Measurements from ENCODE around the gene PSMC2.
A peak's percentile ranks its signal among the peaks of the same experiment; 100 is the strongest.

Gene PSMC2

DNA sequence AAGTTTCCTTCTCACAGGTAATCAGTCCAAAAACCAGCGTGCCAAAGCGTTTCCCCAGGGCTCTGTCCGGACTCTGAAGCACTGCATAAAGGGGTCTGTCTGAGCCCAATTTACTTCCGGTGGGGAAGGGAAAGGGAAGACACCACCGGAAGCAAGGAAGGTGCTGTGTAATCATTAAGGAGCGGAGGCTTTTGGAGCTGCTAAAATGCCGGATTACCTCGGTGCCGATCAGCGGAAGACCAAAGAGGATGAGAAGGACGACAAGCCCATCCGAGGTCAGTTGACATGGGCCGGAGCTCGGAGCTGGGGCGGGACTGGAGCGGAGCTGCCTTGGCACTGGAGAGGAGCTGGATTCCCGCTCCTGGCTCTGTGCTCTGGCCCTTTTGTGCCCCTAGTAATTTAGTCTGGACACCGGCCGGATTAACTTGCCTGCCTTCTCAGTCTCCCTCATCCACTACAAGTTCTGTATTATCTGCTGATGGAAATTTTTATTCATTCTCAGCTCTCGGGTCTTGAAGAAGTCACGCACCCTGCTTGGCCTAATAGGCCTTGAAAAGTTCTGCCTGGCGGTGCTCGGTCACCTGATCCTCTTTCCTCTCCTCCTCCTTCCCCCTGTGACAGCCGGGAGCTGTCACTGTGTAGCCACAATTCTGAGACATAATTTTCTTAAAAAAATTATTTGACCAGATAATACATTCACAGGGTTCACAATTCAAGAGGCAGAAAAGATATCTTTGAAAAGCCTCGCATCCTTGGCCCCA is at the start of gene PSMC2:
Gene PSMC2 (plus strand): TSS at position 137 of the 761 bp plus-strand sequence. CDS start 69 bp downstream, at position 206.
- peak; percentile 80 to 85 for DNase-seq

DNA sequence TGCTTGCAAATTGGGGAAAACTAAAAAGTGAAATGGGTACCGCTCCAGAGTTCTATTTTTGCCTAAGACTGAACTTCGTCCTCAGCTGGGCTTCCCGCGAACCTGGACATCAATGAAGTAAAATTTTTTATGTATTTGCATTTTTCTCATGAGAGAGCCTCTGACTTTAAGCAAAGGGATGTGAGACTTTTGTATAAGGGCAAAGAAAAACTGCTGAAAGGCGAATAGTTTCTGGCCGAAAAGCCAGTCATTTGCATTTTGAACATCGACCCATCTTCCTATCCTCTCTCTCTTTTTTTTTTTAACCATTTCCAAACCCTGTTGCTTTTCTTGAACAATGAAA is 49.6 kb upstream of the PSMC2 start:
- no peak for DNase-seq

DNA sequence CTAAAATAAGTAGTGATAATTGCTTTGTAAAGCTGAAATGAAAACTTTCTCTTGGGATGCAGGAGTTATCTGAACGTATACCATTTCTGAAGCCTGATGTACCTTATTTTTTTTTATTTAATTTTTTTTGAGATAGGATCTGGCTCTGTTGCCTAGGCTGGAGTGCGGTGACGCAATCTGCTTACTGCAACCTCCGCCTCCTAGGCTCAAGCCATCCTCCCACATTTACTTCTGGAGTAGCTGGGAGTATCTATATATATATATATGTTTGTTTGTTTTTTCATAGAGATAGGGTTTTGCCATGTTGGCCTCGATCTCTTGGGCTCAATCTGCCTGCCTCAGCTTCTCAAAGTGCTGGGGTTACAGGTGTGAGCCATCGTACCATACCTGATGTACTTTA is 47.8 kb upstream of the PSMC2 start:
- no peak for DNase-seq

DNA sequence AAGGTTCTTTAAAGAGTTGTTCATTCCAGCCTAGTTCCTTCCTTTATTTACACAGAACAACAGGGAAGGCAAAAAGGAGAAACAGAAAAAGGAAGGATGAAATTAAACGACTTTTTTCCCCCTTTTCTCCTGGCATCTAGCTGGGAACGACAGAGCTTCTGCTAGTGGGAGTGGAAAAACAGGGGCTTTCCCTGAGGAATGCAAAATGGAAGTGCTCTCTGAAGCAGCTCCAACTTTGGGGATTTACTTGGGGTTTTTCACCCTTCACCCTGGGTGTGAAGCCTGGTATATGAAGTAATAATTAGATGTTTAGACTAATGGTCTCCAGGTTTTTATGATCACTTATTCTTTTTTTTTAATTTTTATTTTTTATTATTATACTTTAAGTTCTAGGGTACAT is 46.0 kb upstream of the PSMC2 start:
- no peak for DNase-seq

DNA sequence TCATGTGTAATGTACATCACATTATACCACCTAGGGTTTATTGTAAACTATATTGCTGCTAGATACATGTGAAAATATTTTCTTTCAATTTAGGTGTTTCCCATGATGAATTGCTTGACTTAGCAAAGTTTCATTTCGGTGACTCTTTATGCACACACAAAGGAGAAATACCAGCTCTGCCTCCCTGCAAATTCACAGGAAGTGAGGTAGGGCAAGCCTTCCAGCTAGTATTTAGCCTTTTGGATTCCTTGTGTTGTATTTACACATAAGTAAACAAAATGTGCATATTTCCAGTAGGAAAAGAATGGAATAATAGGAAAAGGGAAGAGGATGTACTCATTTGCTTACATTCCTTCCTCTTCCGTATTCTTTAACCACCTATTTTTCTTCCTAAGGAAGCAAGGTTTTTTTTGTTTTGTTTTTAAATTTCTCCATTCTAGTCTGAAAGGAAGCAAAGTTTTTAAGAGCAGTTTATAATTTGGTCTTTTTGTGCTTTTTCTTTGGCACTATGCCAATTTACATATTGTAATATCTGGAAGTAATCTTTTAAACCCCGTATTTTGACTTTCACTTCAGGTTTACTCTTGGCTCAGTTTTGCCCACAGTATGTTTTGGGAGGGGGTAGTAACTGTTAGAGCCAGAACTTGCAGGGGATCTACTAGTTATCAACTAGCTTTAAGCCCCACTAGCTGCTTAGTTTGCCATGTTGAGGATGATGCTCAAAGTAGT is 39.8 kb upstream of the PSMC2 start:
- no peak for DNase-seq

DNA sequence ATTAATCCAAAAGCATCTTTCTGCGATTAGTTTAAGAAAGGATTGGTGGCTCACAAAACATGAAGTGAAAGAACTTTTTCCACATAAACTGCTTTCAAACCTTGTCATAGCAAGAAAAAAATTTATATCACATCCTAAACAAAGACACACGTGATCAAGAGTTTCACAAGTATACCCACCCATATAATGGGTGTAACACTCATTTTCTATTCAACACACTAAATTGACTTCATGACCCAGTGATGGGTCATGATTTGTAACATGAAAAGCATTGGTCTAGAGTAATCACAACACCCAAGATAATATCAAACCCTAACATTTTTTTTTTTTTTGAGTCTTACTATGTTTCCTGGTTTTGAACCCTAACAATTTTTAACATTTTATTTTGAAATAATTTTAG is 32.6 kb upstream of the PSMC2 start:
- no peak for DNase-seq

DNA sequence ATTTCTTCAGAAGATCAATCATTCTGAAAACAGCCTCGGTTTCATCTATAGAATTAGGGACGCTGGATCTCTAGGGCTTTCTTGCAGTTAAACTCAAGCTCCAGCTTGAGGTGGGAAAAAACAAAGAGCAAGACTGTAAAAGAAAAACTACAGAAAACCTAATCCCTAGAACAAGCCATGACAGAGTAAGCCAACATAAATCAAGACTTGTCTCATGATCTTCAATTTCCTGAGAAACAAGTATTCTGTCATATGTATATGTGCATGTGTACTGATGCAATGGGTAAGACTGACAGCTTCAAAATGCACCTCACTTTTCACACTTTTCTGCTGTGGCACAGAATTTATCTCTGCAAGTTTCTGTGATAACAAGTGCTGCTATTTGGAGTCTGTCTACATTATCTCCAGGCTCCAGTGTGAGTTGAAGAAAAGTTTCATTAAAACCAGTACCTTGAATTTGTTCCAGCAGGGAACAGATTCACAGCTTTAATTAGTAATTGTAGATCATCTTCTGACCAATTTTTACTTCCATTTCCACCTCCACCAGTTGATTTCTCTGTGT is 31.0 kb upstream of the PSMC2 start:
- no peak for DNase-seq

DNA sequence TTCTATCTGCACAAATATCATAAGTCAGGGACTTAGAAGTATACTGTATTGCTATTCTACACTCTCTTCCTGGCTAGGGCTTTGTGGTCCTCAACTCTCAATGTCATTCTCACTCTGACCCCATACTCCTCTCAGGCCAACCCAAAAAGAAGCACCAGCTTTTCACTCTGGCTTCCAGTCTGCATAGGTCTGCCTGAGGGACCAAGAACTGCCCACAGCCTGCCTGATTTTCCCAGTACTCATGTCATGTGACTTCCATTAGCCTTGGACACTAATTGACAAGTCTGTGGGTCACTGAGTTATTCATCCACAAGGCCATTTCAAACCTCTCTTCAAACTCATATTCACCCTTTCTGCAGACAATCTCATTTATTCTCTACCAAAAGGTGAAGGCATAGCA is 30.4 kb upstream of the PSMC2 start:
- no peak for DNase-seq

DNA sequence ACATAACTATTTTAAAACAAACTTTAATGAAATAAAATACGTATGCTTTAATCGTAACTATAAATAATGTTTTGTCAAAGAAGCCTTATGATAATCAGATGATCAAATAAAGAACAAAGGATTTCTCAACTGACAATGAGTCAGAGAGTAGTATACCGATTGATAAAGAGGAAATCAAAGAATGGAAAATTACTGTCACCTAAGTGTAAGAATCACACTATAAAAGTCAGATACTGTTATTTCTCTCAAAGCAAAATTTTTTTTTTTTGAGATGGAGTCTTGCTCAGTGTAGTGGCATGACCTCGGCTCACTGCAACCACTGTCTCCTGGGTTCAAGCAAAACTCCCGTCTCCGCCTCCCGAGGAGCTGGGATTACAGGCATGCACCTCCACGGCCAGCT is 21.7 kb upstream of the PSMC2 start:
- DNase-seq = no peak

DNA sequence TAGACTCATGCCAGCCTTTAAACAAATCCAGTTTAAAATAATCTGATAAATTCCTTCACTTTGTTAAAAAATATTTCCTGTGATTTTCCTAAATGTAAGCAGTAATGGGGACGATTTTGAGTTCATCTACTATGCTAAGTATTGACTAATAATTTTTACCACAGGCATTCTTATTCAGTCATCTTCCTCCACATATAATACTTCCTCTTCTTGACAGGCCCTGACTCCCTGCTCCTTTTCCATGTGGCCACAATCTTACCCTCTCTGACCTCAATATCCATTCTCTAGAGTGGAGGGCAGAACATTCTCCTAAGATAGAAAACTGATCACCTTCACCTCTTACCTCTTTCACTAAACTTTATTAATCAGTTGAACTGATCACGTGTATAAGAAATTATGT is 10.7 kb upstream of the PSMC2 start:
- no peak for DNase-seq

DNA sequence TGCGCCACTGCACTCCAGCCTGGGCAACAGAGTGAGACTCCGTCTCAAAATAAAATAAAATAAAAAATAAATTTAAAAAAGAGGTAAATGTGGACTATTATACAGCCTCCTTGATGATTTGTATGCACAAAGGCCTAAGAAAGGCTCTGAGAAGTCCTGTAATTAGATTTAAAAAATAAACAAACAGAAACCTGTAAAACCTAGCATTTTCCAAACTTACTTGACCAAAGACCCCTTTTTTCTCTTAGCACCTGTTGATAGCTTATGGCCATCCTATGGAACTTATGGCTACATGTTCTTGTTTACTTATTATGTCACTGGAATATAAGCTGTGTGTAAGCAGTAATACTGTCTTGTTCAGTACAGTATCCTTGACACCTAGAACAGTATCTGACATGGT is 8.6 kb upstream of the PSMC2 start:
- DNase-seq = no peak

DNA sequence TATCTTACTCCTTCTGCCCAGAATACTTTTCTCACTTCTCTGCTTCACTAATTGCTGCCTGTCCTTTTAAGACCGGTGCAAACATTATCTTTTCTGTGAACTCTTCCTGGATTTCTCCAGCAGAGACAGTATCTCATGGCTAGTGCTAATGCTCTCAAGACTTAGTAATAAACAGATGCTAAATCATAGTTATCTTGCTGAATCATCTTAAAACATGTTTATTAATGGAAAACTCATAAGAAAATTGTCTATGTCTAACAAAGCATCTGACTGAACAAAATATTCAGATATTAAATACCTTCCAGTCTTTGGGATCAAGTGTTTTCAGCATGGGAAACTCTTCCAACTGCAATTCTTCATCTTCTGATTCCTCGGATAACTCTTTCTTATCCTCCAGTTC is 6.0 kb upstream of the PSMC2 start:
- no peak for DNase-seq

DNA sequence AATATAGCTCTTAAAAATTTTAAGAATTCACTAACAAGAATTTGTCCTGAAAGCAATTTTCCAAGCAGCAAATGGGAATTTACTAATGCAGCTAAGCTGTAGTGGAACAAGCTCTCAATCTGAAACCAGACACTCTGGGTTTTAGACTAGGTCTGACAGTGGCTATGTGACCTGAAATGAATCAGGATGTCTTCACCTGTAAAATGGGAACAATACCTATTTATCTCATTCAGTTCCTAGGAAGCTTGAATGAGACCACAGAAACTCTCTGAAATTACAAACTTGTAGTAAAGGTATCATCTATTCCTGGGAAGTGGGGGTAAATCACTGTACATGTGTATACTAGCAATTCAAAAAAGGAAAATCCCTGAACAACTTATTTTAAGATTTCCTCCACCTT is 4.1 kb upstream of the PSMC2 start:
- DNase-seq = no peak

DNA sequence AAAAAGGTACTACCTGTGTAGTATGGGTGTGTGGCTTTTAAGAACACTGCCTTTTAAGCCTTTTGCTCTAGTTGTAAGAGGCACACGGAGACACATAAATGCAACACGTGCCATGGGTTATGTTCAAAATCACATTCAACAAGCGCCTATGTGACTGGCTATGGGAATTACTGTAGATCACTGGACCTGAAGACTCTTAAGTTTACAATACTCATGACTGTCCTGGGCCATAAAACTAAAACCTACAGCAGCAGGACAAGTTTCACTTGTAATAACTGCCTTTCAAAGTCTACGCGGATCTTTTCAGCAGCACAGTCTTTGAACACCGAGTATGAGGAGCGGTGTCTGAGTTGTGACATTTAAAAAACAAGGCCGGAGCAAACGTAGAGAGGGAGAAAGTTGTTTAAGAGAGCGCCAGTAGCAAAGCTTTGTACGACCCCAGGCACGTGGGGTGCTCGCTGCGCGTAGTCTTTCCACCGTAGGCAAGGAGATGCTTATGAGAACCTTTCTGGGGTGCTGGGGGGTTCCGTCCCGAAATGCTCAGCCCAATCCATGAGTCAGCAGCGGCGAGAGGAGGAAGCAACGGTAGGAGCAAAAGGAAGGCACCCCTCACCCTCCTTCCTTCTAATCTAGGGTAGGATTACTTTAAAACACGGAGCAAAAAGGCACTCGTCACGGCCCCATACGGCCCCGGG is 3.5 kb upstream of the PSMC2 start:
- no peak for DNase-seq

DNA sequence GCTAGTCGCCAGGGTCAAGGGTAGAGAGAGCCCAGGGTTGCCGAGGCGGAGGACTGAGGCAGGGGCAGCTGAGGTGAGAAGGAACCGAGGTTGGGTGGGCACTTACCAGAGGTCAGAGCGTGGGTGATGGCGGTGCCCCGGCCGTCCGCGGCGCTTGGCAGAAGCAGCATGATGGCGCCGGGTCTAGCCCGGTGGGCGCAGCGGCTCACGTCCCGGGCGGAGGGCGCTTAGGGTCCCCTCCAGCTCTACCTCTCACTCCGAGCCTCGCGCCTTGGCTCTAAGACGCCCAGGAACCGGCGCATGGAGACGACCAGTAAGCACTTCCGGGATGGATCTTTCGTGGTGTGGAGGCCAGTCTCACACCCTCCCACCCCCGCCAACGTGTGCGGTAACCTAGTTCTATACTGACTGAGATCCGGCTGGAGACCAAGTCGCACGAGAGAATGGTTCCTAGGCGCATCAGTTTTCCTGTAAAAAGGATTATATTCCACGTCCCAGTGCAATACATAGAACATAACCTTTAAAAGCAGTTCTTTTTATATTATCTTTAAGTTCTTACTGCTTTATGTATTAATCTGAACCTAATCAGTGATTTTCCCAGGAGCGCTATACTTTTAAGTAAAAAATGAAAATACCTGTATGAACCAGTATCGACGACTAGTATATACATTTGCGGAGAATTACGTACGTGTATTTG is 2.8 kb upstream of the PSMC2 start, which contains the start of gene DNAJC2:
Gene DNAJC2 (minus strand): TSS at position 315 of the 697 bp plus-strand sequence. CDS start 145 bp downstream, at position 170.
- peak; percentile 72 to 87 for DNase-seq

DNA sequence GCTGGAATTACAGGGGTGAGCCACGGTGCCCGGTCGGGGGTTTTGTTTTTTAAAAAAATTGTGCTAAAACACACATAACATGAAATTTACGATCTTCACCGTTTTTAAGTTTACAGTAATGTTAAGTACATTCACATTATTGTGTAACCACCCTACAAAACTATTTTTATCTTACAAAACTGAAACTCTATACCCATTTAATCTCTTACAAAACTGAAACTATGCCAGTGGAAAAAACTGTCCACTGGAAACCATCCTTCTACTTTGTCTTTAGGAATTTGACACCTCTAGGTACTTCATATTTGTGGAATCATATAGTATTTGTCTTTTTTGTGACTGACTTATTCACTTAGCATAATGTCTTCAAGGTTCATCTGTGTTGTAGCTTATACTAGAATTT is 1.0 kb upstream of the PSMC2 start:
- DNase-seq = no peak

DNA sequence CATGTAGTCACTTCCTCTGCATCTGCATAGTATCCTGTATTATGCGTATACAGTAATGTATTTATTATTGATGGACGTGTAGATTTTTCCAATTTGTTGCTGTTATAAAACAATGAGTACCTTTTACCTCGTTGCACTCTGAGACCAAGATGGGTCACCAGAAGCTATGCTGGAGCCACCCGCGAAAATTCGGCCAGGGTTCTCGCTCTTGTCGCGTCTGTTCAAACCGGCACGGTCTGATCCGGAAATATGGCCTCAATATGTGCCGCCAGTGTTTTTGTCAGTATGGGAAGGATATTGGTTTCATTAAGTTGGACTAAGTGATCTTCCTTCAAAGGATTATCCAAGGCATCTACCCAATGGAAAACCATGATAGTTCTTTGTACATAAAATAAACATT is 1.0 kb downstream of the PSMC2 start:
- no peak for DNase-seq

DNA sequence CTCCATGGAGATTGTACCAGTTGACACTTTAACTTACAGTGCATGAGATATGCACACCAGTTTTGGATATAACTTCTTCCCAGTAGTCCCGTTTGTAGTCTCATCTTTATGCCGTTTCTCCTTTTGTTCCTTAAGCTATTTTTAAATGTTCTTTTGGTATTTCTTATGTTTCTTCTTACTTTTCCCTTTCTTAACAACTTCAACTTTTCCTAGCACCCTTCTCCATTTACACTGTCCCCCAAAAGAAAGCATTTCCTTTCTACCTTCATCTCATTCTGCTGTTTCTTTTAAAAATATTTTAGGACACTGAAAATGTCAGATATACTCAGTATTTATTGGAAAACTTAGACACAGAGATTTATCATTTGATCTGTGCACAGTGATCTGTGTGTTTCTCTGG is 1.5 kb downstream of the PSMC2 start:
- no peak for DNase-seq

DNA sequence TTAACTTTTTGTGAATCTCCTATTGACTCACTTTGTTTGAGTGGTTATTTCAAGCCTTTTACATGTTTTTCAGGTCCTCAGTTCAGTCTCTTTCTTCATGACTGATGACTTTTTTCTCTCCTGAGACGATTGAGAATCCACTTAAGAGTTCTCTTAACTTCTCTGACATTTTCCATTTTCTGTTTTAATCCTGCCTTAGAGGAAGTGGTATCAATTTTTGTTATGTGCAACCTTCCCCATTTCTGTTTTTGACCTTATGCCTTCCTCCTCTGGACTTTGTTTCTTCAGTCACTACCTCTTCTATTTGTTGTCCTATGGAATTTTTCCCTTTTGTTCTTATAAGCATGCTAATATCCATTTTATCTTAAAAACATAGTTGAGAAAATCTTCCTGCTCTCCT is 2.4 kb downstream of the PSMC2 start:
- no peak for DNase-seq

DNA sequence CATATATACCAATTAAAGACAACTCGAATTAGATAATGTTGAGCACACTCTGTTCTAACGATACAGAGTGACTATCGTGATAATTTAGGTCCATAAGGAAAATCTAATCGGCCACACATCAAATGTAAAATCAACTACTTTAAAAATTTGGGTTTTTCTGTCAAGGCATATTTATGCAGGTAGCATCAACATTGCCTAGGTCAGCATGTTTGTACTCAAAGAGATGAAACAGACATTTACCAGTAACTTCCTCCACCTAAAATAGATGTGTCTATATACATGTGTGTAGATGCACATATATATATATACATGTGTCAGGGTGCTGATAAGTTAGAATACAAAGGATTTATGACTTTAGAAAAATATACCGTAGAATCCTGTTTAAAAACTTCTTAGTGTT is 22.0 kb downstream of the PSMC2 start:
- no peak for DNase-seq

DNA sequence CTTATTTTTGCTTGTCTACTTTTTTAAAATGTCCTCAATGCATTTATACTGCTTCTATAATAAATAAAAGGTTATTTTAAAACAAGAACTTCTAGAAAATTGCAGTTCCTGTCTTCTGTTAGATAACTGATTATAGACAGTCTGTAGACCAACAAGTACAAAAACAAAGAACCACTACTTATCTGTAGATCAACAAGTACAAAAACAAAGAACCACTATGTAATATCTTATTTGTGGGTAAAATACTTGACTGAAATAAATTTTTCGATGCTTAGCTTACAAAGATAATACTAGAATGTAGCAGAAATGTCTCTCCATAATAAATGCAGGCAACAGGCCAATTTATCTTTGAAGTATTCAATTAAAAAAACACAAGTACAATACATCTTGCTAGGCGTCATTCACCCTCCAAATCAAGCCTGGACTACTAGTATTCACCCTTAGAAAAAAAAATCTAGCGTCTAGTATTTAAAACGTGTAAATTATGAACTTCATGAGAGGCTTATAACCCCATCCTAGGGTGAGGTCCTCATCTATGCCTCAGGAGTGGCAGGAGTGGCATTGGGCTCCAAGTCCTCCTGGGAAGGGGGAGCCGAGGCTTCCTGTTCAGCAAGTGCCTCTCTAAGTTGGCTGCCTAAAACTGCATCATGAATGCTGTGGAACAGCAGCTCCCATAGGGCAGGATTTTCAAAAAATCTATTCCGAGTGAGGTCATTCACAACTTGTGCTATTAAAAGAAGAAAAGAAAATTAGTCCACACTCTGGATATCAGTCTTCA is 26.6 kb downstream of the PSMC2 start:
- DNase-seq = no peak

DNA sequence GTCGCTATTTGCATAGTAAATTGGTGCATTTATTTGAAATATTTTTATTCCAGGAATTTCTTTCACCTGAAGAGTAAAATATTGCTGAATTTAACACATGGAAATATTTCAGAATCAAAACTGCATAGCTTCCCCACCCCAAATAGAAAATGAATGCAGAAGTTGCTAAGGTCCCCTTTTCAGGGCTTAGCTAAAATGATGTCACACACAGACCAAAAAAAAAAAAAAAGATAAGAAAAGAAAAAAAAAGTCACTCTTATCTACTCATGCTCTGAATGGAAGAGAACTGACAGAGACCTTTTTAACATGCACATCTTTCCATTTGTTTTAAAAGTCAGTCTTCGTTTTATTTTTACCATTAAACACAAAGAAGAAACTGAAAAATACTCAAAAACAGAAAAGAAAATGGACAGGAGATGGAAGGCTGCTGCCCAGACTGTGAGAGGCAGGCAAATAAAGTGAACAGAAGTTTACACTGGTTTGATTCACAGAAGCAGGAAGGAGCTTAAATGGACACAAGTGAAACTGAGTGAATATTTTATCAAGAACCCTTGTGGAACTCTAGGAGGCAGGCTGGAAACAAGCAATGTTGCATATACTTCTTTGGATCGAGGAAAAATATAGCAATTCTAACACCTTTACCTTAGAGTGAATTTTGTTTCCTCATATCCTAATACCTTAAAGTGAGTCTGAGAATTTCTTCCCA is 32.0 kb downstream of the PSMC2 start:
- DNase-seq = no peak
